ENCODE data around the gene MOXD1.

DNA sequence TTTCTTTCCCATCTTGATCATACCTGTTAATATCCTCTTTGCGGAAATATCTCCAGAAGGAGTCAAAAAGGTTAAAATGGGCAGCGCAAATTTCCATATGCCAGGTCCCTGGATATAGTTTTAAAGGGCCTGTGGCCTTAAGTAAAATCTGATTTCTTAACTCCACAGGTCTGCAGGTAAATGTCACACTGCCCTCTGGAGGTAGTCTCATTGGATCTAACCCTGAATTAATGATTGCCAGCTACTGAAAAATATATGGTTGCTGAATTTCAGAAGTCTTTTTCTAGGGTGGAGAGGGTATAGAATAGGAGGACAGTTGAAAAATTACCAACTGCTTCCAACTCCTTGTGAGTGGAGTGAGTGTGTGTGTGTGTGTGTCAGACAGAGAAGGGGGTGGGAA, 8.5 kb downstream of the MOXD1 start:
- no peak for TF ChIP-seq YY1 (IDR thresholded peaks at IDR 0.05; ENCODE audit: insufficient read depth, insufficient read length)
- no peak for TF ChIP-seq ZNF274 (IDR thresholded peaks at IDR 0.05; ENCODE audit: low read depth, low read length)
- TF ChIP-seq SUZ12 (IDR thresholded peaks at IDR 0.05; ENCODE audit: extremely low read depth, insufficient read depth, insufficient read length): no peak

Data from NT2/D1 (cell line).